ENCODE data around the gene SEC22C.

Gene SEC22C

GRCh38 chr3:42533161-42533897, 48.4 kb downstream of the SEC22C start:
- DNase-seq = no peak

GRCh38 chr3:42532229-42532628, 49.5 kb downstream of the SEC22C start:
- no peak for DNase-seq

- DNase-seq = no peak
Measured at GRCh38 chr3:42531470-42531869, 50.3 kb downstream of the SEC22C start.

GRCh38 chr3:42530073-42530472, 51.7 kb downstream of the SEC22C start:
- DNase-seq = no peak

- no peak for DNase-seq
Measured at GRCh38 chr3:42529468-42529867, 52.3 kb downstream of the SEC22C start.

GRCh38 chr3:42527368-42527917, 54.3 kb downstream of the SEC22C start:
- DNase-seq = no peak

- no peak for DNase-seq
Measured at GRCh38 chr3:42526616-42527367, 55.0 kb downstream of the SEC22C start.

GRCh38 chr3:42525736-42526345, 55.9 kb downstream of the SEC22C start:
- no peak for DNase-seq

GRCh38 chr3:42525212-42525611, 56.6 kb downstream of the SEC22C start:
- DNase-seq = no peak

GRCh38 chr3:42524751-42525150, 57.0 kb downstream of the SEC22C start:
- DNase-seq = no peak

- no peak for DNase-seq
Measured at GRCh38 chr3:42520906-42521305, 60.9 kb downstream of the SEC22C start.

GRCh38 chr3:42520336-42520735, 61.4 kb downstream of the SEC22C start:
- no peak for DNase-seq

GRCh38 chr3:42519568-42519962, 62.2 kb downstream of the SEC22C start:
- no peak for DNase-seq

- DNase-seq = no peak
Measured at GRCh38 chr3:42518800-42519567, 62.8 kb downstream of the SEC22C start.

- no peak for DNase-seq
Measured at GRCh38 chr3:42517117-42517516, 64.7 kb downstream of the SEC22C start.

GRCh38 chr3:42516443-42516842, 65.3 kb downstream of the SEC22C start:
- DNase-seq = no peak

- no peak for DNase-seq
Measured at GRCh38 chr3:42515976-42516375, 65.8 kb downstream of the SEC22C start.

GRCh38 chr3:42515391-42515916, 66.3 kb downstream of the SEC22C start:
- no peak for DNase-seq

GRCh38 chr3:42514876-42515275, 66.9 kb downstream of the SEC22C start:
- no peak for DNase-seq

- DNase-seq = no peak
Measured at GRCh38 chr3:42513521-42513920, 68.2 kb downstream of the SEC22C start.

GRCh38 chr3:42513121-42513520, 68.6 kb downstream of the SEC22C start:
- DNase-seq = no peak

- peak; percentile 36 for DNase-seq
Measured at GRCh38 chr3:42511736-42512135, 70.0 kb downstream of the SEC22C start.

GRCh38 chr3:42511201-42511600, 70.6 kb downstream of the SEC22C start:
- DNase-seq = no peak
